Activated CD4-positive, alpha-beta T cell treated with anti-CD3 and anti-CD28 coated beads, Interleukin-2, Interleukin-6, amounts not matched to agents 100 ng/mL and 50 ng/mL, durations not matched to agents 16 hours and 8 hours (primary cell): ENCODE measurements around the gene FHOD3.

ENCODE experiments used
- DNase-seq: peaks from one replicate; pipeline ENCODE4 v3.0.0-alpha.2; 2020

FHOD3 gene

DNA sequence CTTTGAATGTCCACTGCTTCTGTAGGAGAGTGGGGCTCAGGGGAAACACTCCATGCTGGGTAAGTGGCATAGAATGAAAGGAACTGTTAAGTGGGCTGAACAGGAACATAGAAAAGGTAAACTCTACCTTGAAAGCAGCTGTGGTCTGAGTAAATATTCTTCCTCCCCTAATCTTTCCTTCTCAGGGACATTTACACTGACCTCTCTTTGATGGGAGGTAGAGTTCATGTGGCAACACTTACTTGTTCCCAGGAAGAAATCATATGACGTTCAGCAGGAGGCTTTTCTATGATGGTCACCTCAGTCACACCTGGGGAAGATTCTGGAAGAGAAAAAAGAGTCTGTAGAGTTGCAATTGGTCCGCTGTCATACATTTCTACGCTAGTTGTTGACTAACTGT, 521.1 kb downstream of the FHOD3 start:
- DNase-seq = no peak

DNA sequence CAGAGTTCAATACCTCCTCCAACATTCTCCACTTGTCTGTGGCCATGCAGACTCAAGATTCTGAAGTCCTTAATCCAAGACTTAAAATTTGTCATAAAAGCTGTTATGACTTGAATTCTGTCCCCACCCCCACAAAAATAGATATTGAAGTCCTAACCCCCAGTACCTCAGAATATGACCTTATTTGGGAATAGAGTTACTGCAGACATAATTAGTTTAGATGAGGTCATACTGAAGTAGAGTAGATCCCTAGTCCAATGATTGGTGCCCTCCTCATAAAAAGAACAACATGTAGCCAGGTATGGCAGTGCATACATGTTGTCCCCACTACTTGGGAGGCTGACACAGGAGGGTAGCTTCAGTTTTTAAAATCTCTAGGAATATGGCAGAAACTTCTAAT, 522.1 kb downstream of the FHOD3 start:
- no peak for DNase-seq

DNA sequence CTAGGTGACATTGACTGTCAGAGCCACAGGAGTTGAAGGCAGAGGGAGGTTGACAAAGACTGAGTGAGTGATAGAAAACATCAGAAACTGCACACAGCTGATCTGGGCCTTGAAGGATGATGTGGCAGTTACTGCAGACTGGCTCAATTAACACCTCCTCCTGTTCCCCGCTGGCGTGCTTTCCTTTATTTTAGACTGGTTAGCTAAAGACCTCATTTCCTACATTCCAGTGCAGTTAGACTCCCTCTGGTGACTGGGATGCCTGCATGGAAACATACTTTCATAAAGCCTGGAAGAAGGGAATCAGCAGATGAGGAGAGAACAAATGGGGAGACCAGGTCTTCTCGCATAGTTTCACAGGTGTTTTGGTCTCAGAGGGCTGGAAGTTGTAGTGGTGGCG, 524.2 kb downstream of the FHOD3 start:
- DNase-seq = no peak

DNA sequence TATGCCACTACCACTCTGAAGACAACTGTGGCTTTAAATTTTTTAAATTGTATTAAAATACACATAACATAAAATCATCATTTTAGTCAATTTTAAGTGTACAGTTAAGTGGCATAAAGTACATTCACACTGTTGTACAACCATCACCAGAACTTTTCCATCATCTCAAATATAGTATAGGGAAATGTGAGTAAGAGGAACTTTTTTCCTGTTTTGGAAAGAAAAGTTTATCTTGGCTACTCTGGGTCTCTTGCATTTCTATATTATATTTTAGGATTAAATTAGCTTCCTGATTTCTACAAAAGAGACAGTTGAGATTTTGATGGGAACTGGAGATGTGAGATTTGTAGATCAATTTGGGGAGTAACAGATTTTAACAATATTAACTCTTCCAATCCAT, 528.0 kb downstream of the FHOD3 start:
- no peak for DNase-seq

DNA sequence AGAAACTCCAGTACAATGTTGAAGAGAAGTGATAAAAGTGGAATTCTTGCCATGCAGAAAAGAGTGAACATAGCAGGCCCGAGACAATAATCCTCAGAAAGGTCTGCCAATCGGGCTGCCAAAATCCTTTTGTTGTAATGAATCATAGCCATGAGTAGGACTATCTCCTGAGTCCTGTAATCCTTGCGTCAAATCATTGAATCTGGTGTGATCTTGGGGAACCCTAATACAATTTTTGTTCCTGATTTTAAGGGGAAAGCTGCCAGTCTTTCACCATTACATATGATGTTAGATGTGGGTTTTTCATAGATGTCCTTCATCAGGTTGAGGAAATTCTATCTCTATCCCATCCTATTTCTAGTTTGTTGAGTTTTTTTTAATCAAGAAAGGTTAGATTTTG, 529.0 kb downstream of the FHOD3 start:
- no peak for DNase-seq

DNA sequence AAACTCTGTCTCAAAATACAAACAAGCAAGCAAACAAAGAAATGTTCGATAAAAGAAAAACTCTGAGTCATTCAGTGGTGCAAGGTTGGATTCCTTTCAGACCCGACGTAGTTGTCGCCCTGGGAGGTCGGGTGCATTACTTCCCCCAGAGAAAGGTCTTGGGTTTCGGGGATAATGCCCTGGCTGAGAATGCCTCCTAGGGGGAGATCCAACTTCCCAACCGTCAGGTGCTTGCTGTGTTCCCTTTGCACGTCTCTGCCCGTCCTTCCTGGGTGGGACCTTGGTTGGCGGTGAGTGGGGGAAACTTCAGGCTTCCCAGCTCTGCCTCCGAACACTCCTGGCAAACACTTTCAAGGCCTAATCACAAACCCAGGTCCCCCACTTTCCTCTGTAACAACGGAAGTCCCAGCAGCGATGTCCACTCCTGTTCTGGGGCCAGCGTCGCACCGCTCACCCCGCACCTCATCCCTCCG, 530.7 kb downstream of the FHOD3 start:
- peak; percentile 35 for DNase-seq

DNA sequence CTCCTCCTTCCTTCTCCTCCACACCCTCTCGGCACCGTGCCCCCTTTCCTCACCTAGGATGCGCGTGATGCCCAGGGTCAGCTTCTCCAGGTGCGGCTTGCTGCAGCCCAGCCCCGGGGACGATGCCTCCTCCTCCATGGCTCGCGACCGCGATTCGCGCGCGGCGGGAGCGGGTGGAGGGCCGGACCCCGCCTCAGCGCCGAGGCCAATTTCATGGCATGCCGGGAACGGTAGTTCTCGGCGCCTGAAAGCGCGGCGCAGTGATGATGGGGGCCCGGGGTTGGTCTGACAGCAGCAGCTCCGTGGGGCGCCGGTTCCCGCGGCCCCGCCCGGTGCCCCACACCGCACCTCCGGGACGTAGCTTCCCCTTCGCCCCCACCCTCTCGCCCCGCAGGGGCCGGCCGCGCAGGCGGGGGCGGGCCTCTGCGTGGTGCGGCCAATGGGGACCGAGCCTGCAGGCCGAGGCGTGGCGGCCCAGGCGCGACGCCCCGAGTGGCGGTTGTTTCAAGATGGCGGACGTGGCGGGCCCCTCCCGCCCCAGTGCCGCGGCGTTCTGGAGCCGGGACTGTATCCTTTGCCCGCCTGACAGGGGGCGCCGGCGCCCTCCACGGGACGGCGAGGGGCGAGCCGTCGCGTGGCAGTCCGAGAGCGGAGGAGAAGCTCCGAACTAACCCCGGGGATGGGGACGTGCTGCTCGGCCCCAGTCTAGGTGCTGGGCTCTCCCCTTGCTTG, 531.3 kb downstream of the FHOD3 start, which contains the start of the genes KIAA1328 and TPGS2:
TSS of gene KIAA1328 (plus strand) at position 498 of the 732 bp plus-strand sequence. CDS start at position 510, 12 bp downstream.
TSS of gene TPGS2 (minus strand) at position 373 of the 732 bp plus-strand sequence. CDS start at position 138, 235 bp downstream.
- peak; percentile 94 for DNase-seq
